GM18867 (cell line): ENCODE results near the gene ANO5.

ENCODE experiments used
- ATAC-seq: cut with Tn5 transposase; IDR thresholded peaks from one replicate; pipeline ENCODE4 v1.9.1; 2021; ENCODE audit warnings: mild to moderate bottlenecking, moderate library complexity; ENCODE audit not compliant: unreplicated experiment

Gene ANO5

GRCh38 chr11:22192642-22193347 is at the start of gene ANO5:
Gene ANO5 (plus strand): TSS chr11:22193085. CDS start chr11:22193493, 408 bp downstream.
- ATAC-seq, result peak; percentile 60

GRCh38 chr11:22151649-22152197 is 41.2 kb upstream of the ANO5 start:
- ATAC-seq, result no peak

GRCh38 chr11:22157531-22157930 is 35.4 kb upstream of the ANO5 start:
- ATAC-seq, result no peak

GRCh38 chr11:22161489-22161888 is 31.4 kb upstream of the ANO5 start:
- no peak for ATAC-seq

GRCh38 chr11:22162756-22163155 is 30.1 kb upstream of the ANO5 start:
- ATAC-seq, result no peak

- ATAC-seq, result peak; percentile 92
Measured at GRCh38 chr11:22163394-22163797, 29.5 kb upstream of the ANO5 start.

GRCh38 chr11:22165087-22165486 is 27.8 kb upstream of the ANO5 start:
- ATAC-seq, result no peak

GRCh38 chr11:22165759-22166513 is 26.9 kb upstream of the ANO5 start:
- ATAC-seq, result no peak

- no peak for ATAC-seq
Measured at GRCh38 chr11:22169833-22170232, 23.1 kb upstream of the ANO5 start.

GRCh38 chr11:22173532-22173931 is 19.4 kb upstream of the ANO5 start:
- no peak for ATAC-seq

GRCh38 chr11:22177186-22177585 is 15.7 kb upstream of the ANO5 start:
- peak; percentile 68 for ATAC-seq

GRCh38 chr11:22179626-22180025 is 13.3 kb upstream of the ANO5 start:
- no peak for ATAC-seq

- no peak for ATAC-seq
Measured at GRCh38 chr11:22180131-22180530, 12.8 kb upstream of the ANO5 start.

GRCh38 chr11:22189660-22190059 is 3.2 kb upstream of the ANO5 start:
- no peak for ATAC-seq

- ATAC-seq, result peak; percentile 53
Measured at GRCh38 chr11:22190827-22191463, 1.9 kb upstream of the ANO5 start.

- ATAC-seq, result no peak
Measured at GRCh38 chr11:22192289-22192641, 620 bp upstream of the ANO5 start.

- ATAC-seq, result peak; percentile 27
Measured at GRCh38 chr11:22193348-22194051, 615 bp downstream of the ANO5 start.

GRCh38 chr11:22194306-22194705 is 1.4 kb downstream of the ANO5 start:
- ATAC-seq, result no peak

- no peak for ATAC-seq
Measured at GRCh38 chr11:22194907-22195306, 2.0 kb downstream of the ANO5 start.

- no peak for ATAC-seq
Measured at GRCh38 chr11:22197139-22198005, 4.5 kb downstream of the ANO5 start.
